Measurements from ENCODE around the gene KLF5.

- TF ChIP-seq, protein P1, sequence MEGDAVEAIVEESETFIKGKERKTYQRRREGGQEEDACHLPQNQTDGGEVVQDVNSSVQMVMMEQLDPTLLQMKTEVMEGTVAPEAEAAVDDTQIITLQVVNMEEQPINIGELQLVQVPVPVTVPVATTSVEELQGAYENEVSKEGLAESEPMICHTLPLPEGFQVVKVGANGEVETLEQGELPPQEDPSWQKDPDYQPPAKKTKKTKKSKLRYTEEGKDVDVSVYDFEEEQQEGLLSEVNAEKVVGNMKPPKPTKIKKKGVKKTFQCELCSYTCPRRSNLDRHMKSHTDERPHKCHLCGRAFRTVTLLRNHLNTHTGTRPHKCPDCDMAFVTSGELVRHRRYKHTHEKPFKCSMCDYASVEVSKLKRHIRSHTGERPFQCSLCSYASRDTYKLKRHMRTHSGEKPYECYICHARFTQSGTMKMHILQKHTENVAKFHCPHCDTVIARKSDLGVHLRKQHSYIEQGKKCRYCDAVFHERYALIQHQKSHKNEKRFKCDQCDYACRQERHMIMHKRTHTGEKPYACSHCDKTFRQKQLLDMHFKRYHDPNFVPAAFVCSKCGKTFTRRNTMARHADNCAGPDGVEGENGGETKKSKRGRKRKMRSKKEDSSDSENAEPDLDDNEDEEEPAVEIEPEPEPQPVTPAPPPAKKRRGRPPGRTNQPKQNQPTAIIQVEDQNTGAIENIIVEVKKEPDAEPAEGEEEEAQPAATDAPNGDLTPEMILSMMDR (IDR thresholded peaks at IDR 0.05), result no peak
- TF ChIP-seq POLR2A (IDR thresholded peaks at IDR 0.05), result no peak
Measured at GRCh38 chr13:73045031-73045430, 13.8 kb upstream of the KLF5 start.

Measured in adrenal gland (tissue), 5 donors.